B cell (primary cell): ENCODE data around the gene NDUFS4. TPM values are rescaled to one million over a fixed set of nuclear protein-coding genes. Genes with fewer than 3 reads are reported as not detected.
"Not testable (repeated sequence)": the region's sequence is repeated elsewhere in the genome, so short reads cannot be mapped to it uniquely, and the experiment has no call there.

Experiments
- ATAC-seq: fragments of 200-7000 bp; cut with Tn5 transposase; one replicate; pipeline ENCODE4 v1.10.0; 2021; ENCODE audit warnings: low read depth, mild to moderate bottlenecking, moderate number of reproducible peaks, moderate library complexity
- CTCF ChIA-PET: fragments of 350-600 bp; sonication (Branson Sonifier 250); formaldehyde crosslinking; loops from one replicate; lab custom pipeline; 2021; ENCODE audit warnings: antibody characterized with exemption, inconsistent platforms; lab: Charles Lee
- POLR2A ChIA-PET: fragments of 350-600 bp; sonication (Branson Sonifier 250); formaldehyde crosslinking; loops from one replicate; lab custom pipeline; 2021; ENCODE audit warnings: antibody characterized with exemption; lab: Charles Lee
- DNase-seq: peaks from one replicate; pipeline ENCODE4 v3.0.0; 2013
- H2AFZ ChIP-seq: 2 replicates; pipeline ENCODE4 v1.6.1; 2012; ENCODE audit warnings: mild to moderate bottlenecking, low read depth, low read length; ENCODE audit not compliant: insufficient read depth, poor library complexity, severe bottlenecking
- H3K27ac ChIP-seq, 2 donors: 1 replicate in 1 of 2; 2 replicates in 1 of 2; pipeline ENCODE4 v1.5.1; 2012 to 2013; ENCODE audit warnings: low read length in 2 of 2, mild to moderate bottlenecking in 2 of 2, moderate library complexity in 1 of 2
- H3K27me3 ChIP-seq, 4 experiments: fragments of 200-600 bp in 1 of 4; sonication (generic) in 1 of 4; replicated peaks in 1 of 4; 1 replicate in 2 of 4; 2 replicates in 2 of 4; pipeline versions ENCODE4 v1.6.1 to v1.7.0; 2013 to 2016; ENCODE audit warnings: low read length in 3 of 4, mild to moderate bottlenecking in 2 of 4, mixed read lengths in 1 of 4, moderate library complexity in 1 of 4; ENCODE audit not compliant: insufficient read depth in 4 of 4, control insufficient read depth in 3 of 4; ENCODE audit errors: control extremely low read depth in 1 of 4
- H3K36me3 ChIP-seq, 2 experiments: replicated peaks in 1 of 2; 1 replicate in 1 of 2; 2 replicates in 1 of 2; pipeline versions ENCODE4 v1.6.1 to v1.7.1; 2013; ENCODE audit warnings: low read length in 1 of 2; ENCODE audit not compliant: insufficient read depth in 2 of 2, control insufficient read depth in 1 of 2; ENCODE audit errors: control extremely low read depth in 1 of 2, extremely low read depth in 1 of 2
- H3K4me1 ChIP-seq, 2 donors: fragments of 200-600 bp in 1 of 2; sonication (generic) in 1 of 2; 1 replicate in 1 of 2; 2 replicates in 1 of 2; pipeline versions ENCODE4 v1.5.1 to v1.6.1; 2013 to 2017; ENCODE audit warnings: low read length in 2 of 2; ENCODE audit not compliant: control insufficient read depth in 2 of 2, insufficient read depth in 2 of 2
- H3K4me2 ChIP-seq: replicated peaks from 2 replicates; pipeline ENCODE3; 2012; ENCODE audit warnings: mild to moderate bottlenecking, low read depth, low read length; ENCODE audit not compliant: poor library complexity, severe bottlenecking
- H3K4me3 ChIP-seq, 5 experiments: fragments of 200-600 bp in 1 of 5; sonication (generic) in 1 of 5; 1 replicate in 3 of 5; 2 replicates in 2 of 5; pipeline versions ENCODE4 v1.5.1 to v1.7.0; 2011 to 2016; ENCODE audit warnings: low read length in 4 of 5, mild to moderate bottlenecking in 4 of 5, low read depth in 2 of 5, control low read depth in 1 of 5, moderate library complexity in 1 of 5; ENCODE audit not compliant: insufficient read depth in 1 of 5; ENCODE audit errors: control extremely low read depth in 1 of 5, extremely low read depth in 1 of 5
- H3K79me2 ChIP-seq: fragments of 200-600 bp; sonication (generic); one replicate; pipeline ENCODE4 v1.6.0; 2016; ENCODE audit warnings: low read length; ENCODE audit not compliant: control insufficient read depth, insufficient read depth
- H3K9ac ChIP-seq: fragments of 200-600 bp; sonication (generic); 2 replicates; pipeline ENCODE4 v1.6.1; 2017; ENCODE audit warnings: mild to moderate bottlenecking, low read length, moderate library complexity
- H3K9me3 ChIP-seq, 3 donors: one replicate each; pipeline versions ENCODE4 v1.6.1 to v1.7.1; 2013; ENCODE audit warnings: low read length in 2 of 3; ENCODE audit not compliant: control insufficient read depth in 2 of 3, insufficient read depth in 1 of 3; ENCODE audit errors: control extremely low read depth in 1 of 3
- H4K20me1 ChIP-seq: 2 replicates; pipeline ENCODE4 v1.6.0; 2012; ENCODE audit warnings: mild to moderate bottlenecking, low read length; ENCODE audit not compliant: insufficient read depth, control insufficient read depth, poor library complexity, severe bottlenecking
- H3K27ac Mint-ChIP-seq: one replicate; pipeline ENCODE4 v1.8.0; 2021; ENCODE audit warnings: mixed read lengths
- H3K27me3 Mint-ChIP-seq: one replicate; pipeline ENCODE4 v1.8.0; 2021; ENCODE audit warnings: mixed read lengths
- H3K4me1 Mint-ChIP-seq: one replicate; pipeline ENCODE4 v1.8.0; 2021; ENCODE audit warnings: mixed read lengths
- H3K4me3 Mint-ChIP-seq: one replicate; pipeline ENCODE4 v1.8.0; 2021; ENCODE audit warnings: mixed read lengths
- H3K9me3 Mint-ChIP-seq: one replicate; pipeline ENCODE4 v1.8.0; 2022; ENCODE audit warnings: mixed read lengths; ENCODE audit not compliant: insufficient read depth
- CTCF ChIP-seq: fragments of 200-600 bp; IDR thresholded peaks from one replicate; pipeline ENCODE4 v1.8.0; 2022; ENCODE audit warnings: antibody characterized with exemption, mild to moderate bottlenecking
- EZH2 ChIP-seq: IDR thresholded peaks from 2 replicates; pipeline ENCODE4 v1.6.1; 2012; ENCODE audit warnings: borderline replicate concordance, low read depth, mild to moderate bottlenecking, moderate library complexity, low read length; ENCODE audit not compliant: insufficient read depth, poor library complexity, severe bottlenecking
- WGBS: methylation state at CpG from one replicate; pipeline ENCODE4 v1.1.5; 2013; ENCODE audit warnings: missing lambda C conversion rate; ENCODE audit not compliant: insufficient coverage; 5-methylcytosine and 5-hydroxymethylcytosine counted together
- intact Hi-C: fragments of 100-400 bp; cut with micrococcal nuclease; formaldehyde crosslinking; loops from one replicate; pipeline ENCODE4 v1.10.0; 2022
- polyA plus RNA-seq: library from polyadenylated mRNA; depleted of rRNA; stranded (reverse); fragments of >200 nt; gene quantifications from 2 replicates; pipeline ENCODE4 v1.2.3, GENCODE V29; 2012
- total RNA-seq, 2 donors: library from RNA; stranded (reverse); fragments of 120-200 nt in 1 of 2; gene quantifications; 1 replicate in 1 of 2; 2 replicates in 1 of 2; pipeline versions ENCODE4 v1.2.3 to v1.2.4, GENCODE V29; 2013 to 2022

The NDUFS4 gene
- total and polyA plus RNA-seq, 2 donors (not counting 1 experiment from before 2014, with no cell fraction given), result 24.0 to 29.0 TPM

- no peaks in the 10 kb centered on the region for H4K20me1 ChIP-seq
- ChIA-PET CTCF (no interaction called here), POLR2A (no interaction called here)
- H3K27me3 ChIP-seq, result peaks cover 0 to 4% (median 0%) of the 10 kb centered on the region in 4 experiments
- H3K4me3 ChIP-seq, result no peak overlapping the region
- no peak overlapping the region for H3K27ac ChIP-seq
- Mint-ChIP-seq H3K4me3 (no peak overlapping the region), H3K27me3 (peaks cover 35% of the 10 kb centered on the region), H3K27ac (no peak overlapping the region), H3K4me1 (no peaks in the 10 kb centered on the region), H3K9me3 (no peaks in the 10 kb centered on the region)
- ATAC-seq (no peak), DNase-seq (no peak)
- TF ChIP-seq CTCF (no peak), EZH2 (no peak)
- no peak overlapping the region for H2AFZ ChIP-seq
- H3K4me2 ChIP-seq, result no peak overlapping the region
- no peaks in the 10 kb centered on the region for H3K4me1 ChIP-seq
- whole genome bisulfite sequencing, result 82% methylated on average over 1 of the region's 1 CpG
- peaks cover 0 to 5% (median 0%) of the 10 kb centered on the region in 3 donors for H3K9me3 ChIP-seq
- no peaks in the 10 kb centered on the region for H3K79me2 ChIP-seq
- H3K36me3 ChIP-seq, result no peaks in the 10 kb centered on the region
- H3K9ac ChIP-seq, result no peak overlapping the region
- intact Hi-C loops, result no loop called here
Observed at GRCh38 chr5:53537711-53538110, 22.7 kb upstream of the NDUFS4 start.

GRCh38 chr5:53540739-53541138 is 19.7 kb upstream of the NDUFS4 start:
- H3K79me2 ChIP-seq, H4K20me1 ChIP-seq, H2AFZ ChIP-seq, H3K9me3 Mint-ChIP-seq, H3K27ac ChIP-seq, H3K4me1 ChIP-seq, H3K4me1 Mint-ChIP-seq, H3K9me3 ChIP-seq, H3K36me3 ChIP-seq, intact Hi-C loops, H3K9ac ChIP-seq, H3K27ac Mint-ChIP-seq, H3K4me3 Mint-ChIP-seq, POLR2A ChIA-PET, H3K4me2 ChIP-seq, H3K4me3 ChIP-seq, DNase-seq, H3K27me3 ChIP-seq, ATAC-seq: not testable (repeated sequence)
- 93% methylated on average over 3 of the region's 7 CpGs for WGBS
- H3K27me3 Mint-ChIP-seq, result peaks cover 29% of the 10 kb centered on the region
- CTCF ChIA-PET, result interaction anchor here (0.6 kb wide), 1 partner anchor 136 kb away, joined by 6 read pairs; no protein-coding TSS in a partner anchor
